ENCODE measurements around the gene CLCN7.
"Not testable (repeated sequence)": the region's sequence is repeated elsewhere in the genome, so short reads cannot be mapped to it uniquely, and the experiment has no call there.

The CLCN7 gene

DNA sequence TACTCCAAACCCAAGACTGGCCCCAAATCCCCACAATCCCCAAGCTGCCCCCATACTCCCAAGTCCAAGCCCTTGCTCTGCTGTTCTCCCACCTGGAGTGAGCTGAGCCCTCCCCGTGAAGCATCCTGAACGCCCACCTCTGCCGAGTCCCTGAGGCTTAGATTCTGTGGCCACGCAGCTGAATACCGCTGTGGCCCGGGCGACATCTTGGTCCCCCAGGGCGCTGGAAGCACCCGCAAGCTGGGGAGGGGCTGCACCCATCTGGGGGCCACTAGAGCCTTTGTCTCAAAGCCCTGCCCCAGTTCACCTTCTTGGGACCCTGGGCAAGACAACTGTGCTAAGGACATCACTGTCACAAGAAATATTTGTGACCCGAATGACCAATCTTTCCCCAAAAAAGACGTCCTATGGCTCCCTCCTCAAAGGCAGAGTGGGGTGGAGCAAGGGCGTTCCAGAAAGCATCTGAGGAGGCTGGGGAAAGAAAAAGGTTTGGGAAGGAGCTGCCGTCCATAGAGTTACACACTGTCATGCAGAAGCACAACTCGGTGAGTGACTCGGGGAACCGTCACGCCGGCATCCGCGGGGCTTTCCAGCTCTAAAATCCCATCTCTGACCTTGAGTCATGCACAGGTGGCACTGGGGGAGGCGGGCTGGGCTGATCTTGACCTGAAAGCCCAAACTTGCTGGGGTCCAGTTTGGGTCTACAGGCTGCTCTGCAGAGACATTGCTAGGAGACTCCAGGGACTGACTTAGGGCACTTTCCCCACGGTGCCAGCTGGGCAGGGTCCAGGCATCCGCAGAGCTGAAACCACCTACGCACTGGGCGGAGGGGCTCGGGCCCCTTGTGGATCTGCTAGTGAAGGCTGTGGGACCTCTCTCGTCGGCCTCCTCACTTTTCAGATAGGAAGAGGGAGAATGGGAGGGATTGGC, 7.3 kb upstream of the CLCN7 start:
- Histone ChIP-seq H3K4me1 (ENCODE audit: low read length) (no peaks in the 10 kb centered on the region), H2AFZ (ENCODE audit: low read depth, low read length) (no peak overlapping the region), H4K20me1 (ENCODE audit: insufficient read depth, low read length) (no peaks in the 10 kb centered on the region), H3K4me2 (ENCODE audit: low read length) (no peak overlapping the region), H3K9me3 (ENCODE audit: insufficient read depth, low read length) (no peaks in the 10 kb centered on the region), H3K27ac (ENCODE audit: low read length) (no peak overlapping the region), H3K27me3 (ENCODE audit: low read depth, low read length) (no peaks in the 10 kb centered on the region), H3K9ac (ENCODE audit: low read length) (no peak overlapping the region), H3K4me3 (ENCODE audit: low read length) (no peak overlapping the region), H3K79me2 (ENCODE audit: low read length) (no peaks in the 10 kb centered on the region), H3K36me3 (replicated peaks; ENCODE audit: low read depth, low read length) (no peaks in the 10 kb centered on the region)
- TF ChIP-seq, protein P1, sequence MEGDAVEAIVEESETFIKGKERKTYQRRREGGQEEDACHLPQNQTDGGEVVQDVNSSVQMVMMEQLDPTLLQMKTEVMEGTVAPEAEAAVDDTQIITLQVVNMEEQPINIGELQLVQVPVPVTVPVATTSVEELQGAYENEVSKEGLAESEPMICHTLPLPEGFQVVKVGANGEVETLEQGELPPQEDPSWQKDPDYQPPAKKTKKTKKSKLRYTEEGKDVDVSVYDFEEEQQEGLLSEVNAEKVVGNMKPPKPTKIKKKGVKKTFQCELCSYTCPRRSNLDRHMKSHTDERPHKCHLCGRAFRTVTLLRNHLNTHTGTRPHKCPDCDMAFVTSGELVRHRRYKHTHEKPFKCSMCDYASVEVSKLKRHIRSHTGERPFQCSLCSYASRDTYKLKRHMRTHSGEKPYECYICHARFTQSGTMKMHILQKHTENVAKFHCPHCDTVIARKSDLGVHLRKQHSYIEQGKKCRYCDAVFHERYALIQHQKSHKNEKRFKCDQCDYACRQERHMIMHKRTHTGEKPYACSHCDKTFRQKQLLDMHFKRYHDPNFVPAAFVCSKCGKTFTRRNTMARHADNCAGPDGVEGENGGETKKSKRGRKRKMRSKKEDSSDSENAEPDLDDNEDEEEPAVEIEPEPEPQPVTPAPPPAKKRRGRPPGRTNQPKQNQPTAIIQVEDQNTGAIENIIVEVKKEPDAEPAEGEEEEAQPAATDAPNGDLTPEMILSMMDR (IDR thresholded peaks at IDR 0.05; ENCODE audit: low read depth, low read length) = no peak
- no peak for TF ChIP-seq EZH2phosphoT487 (IDR thresholded peaks at IDR 0.05; ENCODE audit: low read depth)

DNA sequence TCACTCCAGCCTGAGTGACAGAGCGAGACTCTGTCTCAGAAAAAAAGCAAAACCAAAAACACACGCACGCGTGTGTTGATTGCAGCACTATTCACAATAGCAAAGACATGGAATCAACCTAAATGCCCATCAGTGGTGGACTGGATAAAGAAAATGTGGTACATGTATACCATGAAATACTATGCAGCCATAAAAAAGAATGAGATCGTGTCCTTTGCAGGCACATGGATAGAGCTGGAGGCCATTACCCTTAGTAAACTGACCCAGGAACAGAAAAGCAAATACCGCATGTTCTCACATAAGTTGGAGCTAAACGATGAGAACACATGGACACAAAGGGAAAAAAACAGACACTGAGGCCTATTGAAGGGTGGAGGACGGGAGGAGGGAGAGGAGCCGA, 4.1 kb upstream of the CLCN7 start:
- H3K4me2 ChIP-seq (ENCODE audit: low read length); H2AFZ ChIP-seq (ENCODE audit: low read depth, low read length); H3K27ac ChIP-seq (ENCODE audit: low read length); H3K9ac ChIP-seq (ENCODE audit: low read length); H3K27me3 ChIP-seq (ENCODE audit: low read depth, low read length); H3K4me3 ChIP-seq (ENCODE audit: low read length); H3K4me1 ChIP-seq (ENCODE audit: low read length); H4K20me1 ChIP-seq (ENCODE audit: insufficient read depth, low read length); H3K36me3 ChIP-seq (replicated peaks; ENCODE audit: low read depth, low read length); H3K9me3 ChIP-seq (ENCODE audit: insufficient read depth, low read length): not testable (repeated sequence)
- H3K79me2 ChIP-seq (ENCODE audit: low read length) = peaks cover 16% of the 10 kb centered on the region

DNA sequence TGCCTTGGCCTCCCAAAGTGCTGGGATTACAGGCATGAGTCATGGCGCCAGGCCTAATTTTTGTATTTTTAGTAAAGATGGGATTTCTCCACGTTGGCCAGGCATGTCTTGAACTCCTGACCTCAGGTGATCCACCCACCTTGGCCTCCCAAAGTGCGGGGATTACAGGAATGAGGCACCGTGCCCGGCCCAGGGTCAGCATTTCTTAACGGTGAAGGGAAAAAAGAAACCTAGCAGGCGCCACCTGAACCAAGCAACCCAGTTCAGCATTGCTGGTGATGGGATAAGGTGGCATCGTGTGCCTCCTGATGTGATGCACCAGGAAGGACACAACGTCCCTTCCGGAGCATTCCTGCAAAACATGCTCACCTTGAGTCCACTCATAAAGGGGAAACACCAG, 2.2 kb upstream of the CLCN7 start:
- Histone ChIP-seq H2AFZ (ENCODE audit: low read depth, low read length) (no peak overlapping the region), H3K79me2 (ENCODE audit: low read length) (peaks cover 25% of the 10 kb centered on the region), H3K4me2 (ENCODE audit: low read length) (no peak overlapping the region), H3K27me3 (ENCODE audit: low read depth, low read length) (no peaks in the 10 kb centered on the region), H3K36me3 (replicated peaks; ENCODE audit: low read depth, low read length) (no peaks in the 10 kb centered on the region), H4K20me1 (ENCODE audit: insufficient read depth, low read length) (no peaks in the 10 kb centered on the region), H3K4me1 (ENCODE audit: low read length) (peaks cover 8% of the 10 kb centered on the region), H3K9ac (ENCODE audit: low read length) (no peak overlapping the region), H3K27ac (ENCODE audit: low read length) (no peak overlapping the region), H3K4me3 (ENCODE audit: low read length) (no peak overlapping the region), H3K9me3 (ENCODE audit: insufficient read depth, low read length) (no peaks in the 10 kb centered on the region)
- no peak for TF ChIP-seq EZH2phosphoT487 (IDR thresholded peaks at IDR 0.05; ENCODE audit: low read depth)
- TF ChIP-seq, protein P1 (IDR thresholded peaks at IDR 0.05; ENCODE audit: low read depth, low read length) = no peak

DNA sequence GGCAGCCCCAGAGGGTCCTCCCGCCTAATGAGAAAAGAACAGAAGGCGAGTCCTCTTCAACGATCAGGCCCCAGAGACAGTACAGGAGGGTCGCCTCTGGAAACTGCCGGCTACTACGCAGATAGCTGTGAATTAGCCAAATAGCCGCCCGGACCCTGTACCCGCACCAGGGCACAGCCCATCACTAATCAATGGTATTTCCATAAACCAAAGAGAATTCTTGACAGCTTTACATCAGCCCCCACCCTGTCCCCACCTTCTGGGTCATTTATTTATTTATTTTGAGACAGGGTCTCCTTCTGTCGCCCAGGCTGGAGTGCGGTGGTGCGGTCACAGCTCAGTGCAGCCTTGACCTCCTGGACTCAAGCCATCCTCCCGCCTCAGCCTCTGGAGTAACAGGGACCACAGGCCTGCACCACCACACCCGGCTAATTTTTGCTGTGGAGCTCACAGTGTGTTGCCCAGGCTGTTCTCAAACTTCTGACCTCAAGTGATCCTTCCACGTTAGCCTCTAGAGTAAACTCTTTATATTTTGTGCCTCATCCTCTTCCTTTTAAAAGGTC, 805 bp upstream of the CLCN7 start:
- peaks cover 8% of the 10 kb centered on the region for H3K4me1 ChIP-seq (ENCODE audit: low read length)
- peak overlapping the region; percentile 95 for H3K9ac ChIP-seq (ENCODE audit: low read length)
- no peaks in the 10 kb centered on the region for H3K36me3 ChIP-seq (replicated peaks; ENCODE audit: low read depth, low read length)
- TF ChIP-seq, protein P1 (IDR thresholded peaks at IDR 0.05; ENCODE audit: low read depth, low read length) = no peak
- TF ChIP-seq EZH2phosphoT487 (IDR thresholded peaks at IDR 0.05; ENCODE audit: low read depth) = no peak
- peak overlapping the region; percentile 97 for H3K4me3 ChIP-seq (ENCODE audit: low read length)
- no peak overlapping the region for H2AFZ ChIP-seq (ENCODE audit: low read depth, low read length)
- peak overlapping the region; percentile 67 for H3K4me2 ChIP-seq (ENCODE audit: low read length)
- peaks cover 34% of the 10 kb centered on the region for H3K79me2 ChIP-seq (ENCODE audit: low read length)
- H3K27ac ChIP-seq (ENCODE audit: low read length) = peak overlapping the region; percentile 66
- no peaks in the 10 kb centered on the region for H4K20me1 ChIP-seq (ENCODE audit: insufficient read depth, low read length)
- no peaks in the 10 kb centered on the region for H3K9me3 ChIP-seq (ENCODE audit: insufficient read depth, low read length)
- H3K27me3 ChIP-seq (ENCODE audit: low read depth, low read length) = no peaks in the 10 kb centered on the region

Measured in OCI-LY3 (cell line).